Ovary (tissue), 3 donors: ENCODE results near the gene RPL12.

Source experiments
- CTCF ChIP-seq, 3 donors: fragments of 450-650 bp in 2 of 3; fragments of 200-600 bp in 1 of 3; IDR thresholded peaks; one replicate each; pipeline versions ENCODE4 v1.5.1 to v1.8.0; 2016 to 2022; ENCODE audit warnings: antibody characterized with exemption in 3 of 3, mild to moderate bottlenecking in 1 of 3
- EP300 ChIP-seq: sonication (generic); formaldehyde crosslinking; IDR thresholded peaks from one replicate; pipeline ENCODE4 v1.6.1; 2017; ENCODE audit warnings: antibody characterized with exemption
- POLR2A ChIP-seq: fragments of 450-650 bp; IDR thresholded peaks from one replicate; pipeline ENCODE4 v1.6.1; 2017; ENCODE audit warnings: antibody characterized with exemption, mild to moderate bottlenecking, moderate library complexity
- donor health status: DM: no; HTN: no; CAD: no.

- TF ChIP-seq CTCF (IDR thresholded peaks at IDR 0.05) (no peak), EP300 (no peak), POLR2A (no peak)
These were observed 7.7 kb upstream of the RPL12 start for GRCh38 chr9:127458921-127459320.
